Esophagus muscularis mucosa (tissue), 3 donors: ENCODE data around the gene CERCAM.

Source experiments
- CTCF ChIP-seq, 3 experiments: fragments of 200-600 bp in 2 of 3; fragments of 450-650 bp in 1 of 3; sonication (generic) in 2 of 3; IDR thresholded peaks; one replicate each; pipeline ENCODE4 v1.5.1; 2017 to 2019; ENCODE audit warnings: antibody characterized with exemption in 3 of 3, mild to moderate bottlenecking in 2 of 3, moderate library complexity in 1 of 3
- EP300 ChIP-seq: sonication (generic); formaldehyde crosslinking; IDR thresholded peaks from one replicate; pipeline ENCODE4 v1.6.1; 2017; ENCODE audit warnings: antibody characterized with exemption

GRCh38 chr9:128459011-128459410, 38.4 kb downstream of the CERCAM start:
- TF ChIP-seq CTCF (IDR thresholded peaks at IDR 0.05): no peak
- no peak for TF ChIP-seq EP300
